Tibial artery (tissue), 4 donors: ENCODE data around the gene MFSD12.
"Not testable (repeated sequence)": the region's sequence is repeated elsewhere in the genome, so short reads cannot be mapped to it uniquely, and the experiment has no call there.

Source experiments
- DNase-seq, 2 donors: peaks; one replicate each; pipeline ENCODE4 v3.0.0-alpha.2; 2019
- H3K27ac ChIP-seq, 2 donors: fragments of 200-600 bp; sonication (generic) in 1 of 2; 1 replicate in 1 of 2; 2 replicates in 1 of 2; pipeline ENCODE4 v1.5.1; 2018 to 2019; ENCODE audit warnings: mild to moderate bottlenecking in 1 of 2
- H3K27me3 ChIP-seq, 2 donors: fragments of 200-600 bp; sonication (generic) in 1 of 2; one replicate each; pipeline versions ENCODE4 v1.5.1 to v1.6.0; 2016 to 2019
- H3K36me3 ChIP-seq, 3 donors: fragments of 200-600 bp; sonication (generic) in 2 of 3; one replicate each; pipeline ENCODE4 v1.5.1; 2016 to 2019; ENCODE audit warnings: mild to moderate bottlenecking in 2 of 3
- H3K4me1 ChIP-seq, 4 donors: fragments of 200-600 bp; sonication (generic) in 2 of 4; 1 replicate in 3 of 4; 2 replicates in 1 of 4; pipeline ENCODE4 v1.5.1; 2016 to 2019
- H3K4me3 ChIP-seq, 2 donors: fragments of 200-600 bp; sonication (generic) in 1 of 2; 1 replicate in 1 of 2; 2 replicates in 1 of 2; pipeline ENCODE4 v1.5.1; 2018 to 2019; ENCODE audit warnings: mild to moderate bottlenecking in 2 of 2
- H3K9me3 ChIP-seq, 3 donors: fragments of 200-600 bp; sonication (generic) in 1 of 3; one replicate each; pipeline ENCODE4 v1.5.1; 2016 to 2019
- CTCF ChIP-seq, 2 experiments: fragments of 200-600 bp in 1 of 2; fragments of 450-650 bp in 1 of 2; IDR thresholded peaks; one replicate each; pipeline ENCODE4 v1.5.1; 2017 to 2019; ENCODE audit warnings: antibody characterized with exemption in 2 of 2, mild to moderate bottlenecking in 1 of 2, moderate library complexity in 1 of 2
- intact Hi-C: fragments of 100-400 bp; cut with DNase I; formaldehyde crosslinking; loops from one replicate; pipeline ENCODE4 v1.15.0; 2023; ENCODE audit warnings: low total_unique reads

MFSD12 gene

GRCh38 chr19:3511506-3512251, 45.7 kb downstream of the MFSD12 start:
- H3K36me3 ChIP-seq: peaks cover 0 to 28% (median 7%) of the 10 kb centered on the region in 3 donors
- H3K27ac ChIP-seq: no peak overlapping the region
- intact Hi-C loops: loop anchor here (5.0 kb wide), 1 partner anchor 566 kb away; no protein-coding TSS in a partner anchor
- DNase-seq: no peak
- H3K4me1 ChIP-seq: peaks cover 0 to 51% (median 36%) of the 10 kb centered on the region in 4 donors
- H3K27me3 ChIP-seq: no peaks in the 10 kb centered on the region
- TF ChIP-seq CTCF (IDR thresholded peaks at IDR 0.05): no peak
- no peak overlapping the region for H3K4me3 ChIP-seq
- no peaks in the 10 kb centered on the region for H3K9me3 ChIP-seq

GRCh38 chr19:3510727-3511126, 46.7 kb downstream of the MFSD12 start:
- no peak for TF ChIP-seq CTCF (IDR thresholded peaks at IDR 0.05)
- intact Hi-C loops: loop anchor here (5.0 kb wide), 1 partner anchor 567 kb away; no protein-coding TSS in a partner anchor
- no peak overlapping the region for H3K4me3 ChIP-seq
- H3K9me3 ChIP-seq: no peaks in the 10 kb centered on the region
- H3K4me1 ChIP-seq: peaks cover 0 to 43% (median 31%) of the 10 kb centered on the region in 4 donors
- H3K27me3 ChIP-seq: no peaks in the 10 kb centered on the region
- H3K36me3 ChIP-seq: peaks cover 0 to 28% (median 7%) of the 10 kb centered on the region in 3 donors
- no peak overlapping the region for H3K27ac ChIP-seq
- no peak for DNase-seq

GRCh38 chr19:3509566-3509989, 47.8 kb downstream of the MFSD12 start:
- H3K36me3 ChIP-seq: peaks cover 0 to 28% (median 7%) of the 10 kb centered on the region in 3 donors
- H3K27ac ChIP-seq: no peak overlapping the region
- no peak for TF ChIP-seq CTCF (IDR thresholded peaks at IDR 0.05)
- H3K4me1 ChIP-seq: peaks cover 0 to 52% (median 36%) of the 10 kb centered on the region in 4 donors
- intact Hi-C loops: no loop called here
- no peak for DNase-seq
- H3K4me3 ChIP-seq: no peak overlapping the region
- H3K27me3 ChIP-seq: no peaks in the 10 kb centered on the region
- no peaks in the 10 kb centered on the region for H3K9me3 ChIP-seq

- peaks cover 0 to 52% (median 36%) of the 10 kb centered on the region in 4 donors for H3K4me1 ChIP-seq
- no peak for TF ChIP-seq CTCF (IDR thresholded peaks at IDR 0.05)
- no peaks in the 10 kb centered on the region for H3K9me3 ChIP-seq
- no peak overlapping the region for H3K27ac ChIP-seq
- no peak for DNase-seq
- intact Hi-C loops: no loop called here
- H3K27me3 ChIP-seq: no peaks in the 10 kb centered on the region
- no peak overlapping the region for H3K4me3 ChIP-seq
- H3K36me3 ChIP-seq: peaks cover 0 to 28% (median 7%) of the 10 kb centered on the region in 3 donors
These were observed 48.4 kb downstream of the MFSD12 start for GRCh38 chr19:3508771-3509535.

- H3K27ac ChIP-seq: peak overlapping the region in 1 of 2 donors; percentile 83
- H3K4me1 ChIP-seq: peaks cover 0 to 47% (median 35%) of the 10 kb centered on the region in 4 donors
- peaks cover 0 to 28% (median 7%) of the 10 kb centered on the region in 3 donors for H3K36me3 ChIP-seq
- H3K9me3 ChIP-seq, H3K27me3 ChIP-seq, intact Hi-C loops, DNase-seq: not testable (repeated sequence)
- H3K4me3 ChIP-seq: peak overlapping the region; percentile 96 to 100
These were observed 49.2 kb downstream of the MFSD12 start for GRCh38 chr19:3508121-3508661.
